ENCODE measurements around the gene POC1A.

GRCh38 chr3:52181543-52181942 lies 27.3 kb upstream of the POC1A start:
- no peak for TF ChIP-seq TAF1 (IDR thresholded peaks at IDR 0.05; ENCODE audit: borderline replicate concordance, low read depth, low read length)
- no peak for TF ChIP-seq POLR2AphosphoS5 (IDR thresholded peaks at IDR 0.05; ENCODE audit: low read depth, low read length)

Data from GM12892 (cell line).